Upper lobe of left lung (tissue), 4 donors: Measurements from ENCODE around the gene RPS2.
"Not testable (repeated sequence)": the region's sequence is repeated elsewhere in the genome, so short reads cannot be mapped to it uniquely, and the experiment has no call there.

ENCODE experiments used
- EP300 ChIP-seq, 4 donors: sonication (generic); formaldehyde crosslinking; IDR thresholded peaks; one replicate each; pipeline ENCODE4 v1.5.1; 2017; ENCODE audit warnings: antibody characterized with exemption in 4 of 4, control low read depth in 2 of 4
- POLR2A ChIP-seq, 4 donors: fragments of 450-650 bp; IDR thresholded peaks; one replicate each; pipeline ENCODE4 v1.5.1; 2016 to 2017; ENCODE audit warnings: antibody characterized with exemption in 4 of 4, mild to moderate bottlenecking in 2 of 4
- TF ChIP-seq, protein P1 (sequence below), 6 experiments: fragments of 450-650 bp in 4 of 6; fragments of 200-600 bp in 2 of 6; sonication (generic) in 2 of 6; IDR thresholded peaks; one replicate each; pipeline ENCODE4 v1.5.1; 2016 to 2019; ENCODE audit warnings: antibody characterized with exemption in 6 of 6

GRCh38 chr16:1939833-1940232, 24.8 kb downstream of the RPS2 start:
- TF ChIP-seq, protein P1, sequence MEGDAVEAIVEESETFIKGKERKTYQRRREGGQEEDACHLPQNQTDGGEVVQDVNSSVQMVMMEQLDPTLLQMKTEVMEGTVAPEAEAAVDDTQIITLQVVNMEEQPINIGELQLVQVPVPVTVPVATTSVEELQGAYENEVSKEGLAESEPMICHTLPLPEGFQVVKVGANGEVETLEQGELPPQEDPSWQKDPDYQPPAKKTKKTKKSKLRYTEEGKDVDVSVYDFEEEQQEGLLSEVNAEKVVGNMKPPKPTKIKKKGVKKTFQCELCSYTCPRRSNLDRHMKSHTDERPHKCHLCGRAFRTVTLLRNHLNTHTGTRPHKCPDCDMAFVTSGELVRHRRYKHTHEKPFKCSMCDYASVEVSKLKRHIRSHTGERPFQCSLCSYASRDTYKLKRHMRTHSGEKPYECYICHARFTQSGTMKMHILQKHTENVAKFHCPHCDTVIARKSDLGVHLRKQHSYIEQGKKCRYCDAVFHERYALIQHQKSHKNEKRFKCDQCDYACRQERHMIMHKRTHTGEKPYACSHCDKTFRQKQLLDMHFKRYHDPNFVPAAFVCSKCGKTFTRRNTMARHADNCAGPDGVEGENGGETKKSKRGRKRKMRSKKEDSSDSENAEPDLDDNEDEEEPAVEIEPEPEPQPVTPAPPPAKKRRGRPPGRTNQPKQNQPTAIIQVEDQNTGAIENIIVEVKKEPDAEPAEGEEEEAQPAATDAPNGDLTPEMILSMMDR (IDR thresholded peaks at IDR 0.05): not testable (repeated sequence)
- TF ChIP-seq POLR2A, EP300 (IDR thresholded peaks at IDR 0.05): not testable (repeated sequence)
